ENCODE results near the gene TOGARAM2.
"Not testable (repeated sequence)": the region's sequence is repeated elsewhere in the genome, so short reads cannot be mapped to it uniquely, and the experiment has no call there.

The TOGARAM2 gene

GRCh38 chr2:29079887-29080286, 98.8 kb downstream of the TOGARAM2 start:
- DNase-seq, result no peak

- DNase-seq, result no peak
Measured at GRCh38 chr2:29080886-29081743, 100.0 kb downstream of the TOGARAM2 start.

GRCh38 chr2:29082804-29083495, 101.9 kb downstream of the TOGARAM2 start:
- no peak for DNase-seq

GRCh38 chr2:29084554-29084953, 103.5 kb downstream of the TOGARAM2 start:
- no peak for DNase-seq

- DNase-seq, result not testable (repeated sequence)
Measured at GRCh38 chr2:29090311-29090710, 109.2 kb downstream of the TOGARAM2 start.

- DNase-seq, result no peak
Measured at GRCh38 chr2:29096969-29097368, 115.9 kb downstream of the TOGARAM2 start.

GRCh38 chr2:29097569-29097968, 116.5 kb downstream of the TOGARAM2 start:
- no peak for DNase-seq

- no peak for DNase-seq
Measured at GRCh38 chr2:29100564-29100963, 119.5 kb downstream of the TOGARAM2 start.

Data from activated CD4-positive, alpha-beta T cell treated with anti-CD3 and anti-CD28 coated beads, Interleukin-10, Interleukin-2, amounts not matched to agents 100 ng/mL and 50 ng/mL, durations not matched to agents 16 hours and 8 hours (primary cell).